Measurements from ENCODE around the gene PRKAG1.
A peak's percentile ranks its signal among the peaks of the same experiment; 100 is the strongest.

PRKAG1 gene

GRCh38 chr12:48993787-48994186, 24.8 kb downstream of the PRKAG1 start:
- Mint-ChIP-seq H3K27ac (no peak overlapping the region), H3K27me3 (peaks cover 69% of the 10 kb centered on the region), H3K4me3 (no peak overlapping the region), H3K36me3 (ENCODE audit: low read depth) (no peaks in the 10 kb centered on the region), H3K9me3 (no peaks in the 10 kb centered on the region), H3K4me1 (ENCODE audit: low read depth) (peaks cover 20% of the 10 kb centered on the region)
- DNase-seq, result no peak

GRCh38 chr12:48991247-48992050, 27.1 kb downstream of the PRKAG1 start:
- Mint-ChIP-seq H3K4me1 (ENCODE audit: low read depth) (peaks cover 12% of the 10 kb centered on the region), H3K27ac (no peak overlapping the region), H3K27me3 (peaks cover 68% of the 10 kb centered on the region), H3K4me3 (no peak overlapping the region), H3K36me3 (ENCODE audit: low read depth) (no peaks in the 10 kb centered on the region), H3K9me3 (no peaks in the 10 kb centered on the region)
- DNase-seq, result peak; percentile 17

- peak; percentile 7 for DNase-seq
- H3K4me3 Mint-ChIP-seq, result no peak overlapping the region
- peaks cover 11% of the 10 kb centered on the region for H3K4me1 Mint-ChIP-seq (ENCODE audit: low read depth)
- no peak overlapping the region for H3K27ac Mint-ChIP-seq
- H3K27me3 Mint-ChIP-seq, result peaks cover 66% of the 10 kb centered on the region
- H3K9me3 Mint-ChIP-seq, result no peaks in the 10 kb centered on the region
- H3K36me3 Mint-ChIP-seq (ENCODE audit: low read depth), result no peaks in the 10 kb centered on the region
Measured at GRCh38 chr12:48990552-48990951, 28.0 kb downstream of the PRKAG1 start.

- Mint-ChIP-seq H3K27ac (no peak overlapping the region), H3K9me3 (no peaks in the 10 kb centered on the region), H3K4me3 (no peak overlapping the region), H3K27me3 (peaks cover 64% of the 10 kb centered on the region), H3K4me1 (ENCODE audit: low read depth) (peaks cover 5% of the 10 kb centered on the region), H3K36me3 (ENCODE audit: low read depth) (no peaks in the 10 kb centered on the region)
- peak; percentile 84 for DNase-seq
Measured at GRCh38 chr12:48988030-48988649, 30.4 kb downstream of the PRKAG1 start.

GRCh38 chr12:48986720-48987291, 31.8 kb downstream of the PRKAG1 start:
- no peak overlapping the region for H3K4me3 Mint-ChIP-seq
- peaks cover 8% of the 10 kb centered on the region for H3K4me1 Mint-ChIP-seq (ENCODE audit: low read depth)
- no peak for DNase-seq
- H3K27ac Mint-ChIP-seq, result no peak overlapping the region
- no peaks in the 10 kb centered on the region for H3K9me3 Mint-ChIP-seq
- H3K36me3 Mint-ChIP-seq (ENCODE audit: low read depth), result no peaks in the 10 kb centered on the region
- H3K27me3 Mint-ChIP-seq, result peaks cover 70% of the 10 kb centered on the region

- Mint-ChIP-seq H3K4me1 (ENCODE audit: low read depth) (peaks cover 17% of the 10 kb centered on the region), H3K36me3 (ENCODE audit: low read depth) (no peaks in the 10 kb centered on the region), H3K4me3 (no peak overlapping the region), H3K27ac (no peak overlapping the region), H3K9me3 (no peaks in the 10 kb centered on the region), H3K27me3 (peaks cover 78% of the 10 kb centered on the region)
- DNase-seq, result no peak
Measured at GRCh38 chr12:48985901-48986300, 32.7 kb downstream of the PRKAG1 start.

GRCh38 chr12:48985475-48985897, 33.1 kb downstream of the PRKAG1 start:
- Mint-ChIP-seq H3K4me3 (no peak overlapping the region), H3K27ac (no peak overlapping the region), H3K36me3 (ENCODE audit: low read depth) (no peaks in the 10 kb centered on the region), H3K9me3 (no peaks in the 10 kb centered on the region), H3K4me1 (ENCODE audit: low read depth) (peaks cover 21% of the 10 kb centered on the region), H3K27me3 (peaks cover 78% of the 10 kb centered on the region)
- DNase-seq, result no peak

- Mint-ChIP-seq H3K27me3 (peaks cover 82% of the 10 kb centered on the region), H3K4me3 (no peak overlapping the region), H3K9me3 (no peaks in the 10 kb centered on the region), H3K27ac (no peak overlapping the region), H3K36me3 (ENCODE audit: low read depth) (no peaks in the 10 kb centered on the region), H3K4me1 (ENCODE audit: low read depth) (peaks cover 42% of the 10 kb centered on the region)
- DNase-seq, result no peak
Measured at GRCh38 chr12:48982397-48983080, 36.0 kb downstream of the PRKAG1 start.

GRCh38 chr12:48981757-48982157, 36.8 kb downstream of the PRKAG1 start:
- H3K9me3 Mint-ChIP-seq, result no peaks in the 10 kb centered on the region
- peak overlapping the region; percentile 79 for H3K27ac Mint-ChIP-seq
- peaks cover 83% of the 10 kb centered on the region for H3K27me3 Mint-ChIP-seq
- H3K4me3 Mint-ChIP-seq, result peak overlapping the region; percentile 45
- no peak for DNase-seq
- H3K4me1 Mint-ChIP-seq (ENCODE audit: low read depth), result peaks cover 50% of the 10 kb centered on the region
- no peaks in the 10 kb centered on the region for H3K36me3 Mint-ChIP-seq (ENCODE audit: low read depth)

GRCh38 chr12:48980953-48981756, 37.4 kb downstream of the PRKAG1 start:
- Mint-ChIP-seq H3K27me3 (peaks cover 84% of the 10 kb centered on the region), H3K36me3 (ENCODE audit: low read depth) (no peaks in the 10 kb centered on the region), H3K9me3 (no peaks in the 10 kb centered on the region), H3K27ac (peak overlapping the region; percentile 79), H3K4me3 (peak overlapping the region; percentile 63), H3K4me1 (ENCODE audit: low read depth) (peaks cover 51% of the 10 kb centered on the region)
- DNase-seq, result peak; percentile 62

- no peaks in the 10 kb centered on the region for H3K9me3 Mint-ChIP-seq
- peaks cover 87% of the 10 kb centered on the region for H3K27me3 Mint-ChIP-seq
- H3K4me3 Mint-ChIP-seq, result peak overlapping the region; percentile 63
- no peak for DNase-seq
- no peaks in the 10 kb centered on the region for H3K36me3 Mint-ChIP-seq (ENCODE audit: low read depth)
- peak overlapping the region; percentile 10 for H3K27ac Mint-ChIP-seq
- peaks cover 52% of the 10 kb centered on the region for H3K4me1 Mint-ChIP-seq (ENCODE audit: low read depth)
Measured at GRCh38 chr12:48980389-48980952, 38.1 kb downstream of the PRKAG1 start.

- Mint-ChIP-seq H3K27ac (peak overlapping the region; percentile 16), H3K27me3 (peaks cover 84% of the 10 kb centered on the region), H3K36me3 (ENCODE audit: low read depth) (no peaks in the 10 kb centered on the region), H3K4me3 (peak overlapping the region; percentile 63), H3K9me3 (no peaks in the 10 kb centered on the region), H3K4me1 (ENCODE audit: low read depth) (peaks cover 52% of the 10 kb centered on the region)
- DNase-seq, result peak; percentile 63
Measured at GRCh38 chr12:48979602-48980388, 38.8 kb downstream of the PRKAG1 start.

All from activated T-cell treated with anti-CD3 and anti-CD28 coated beads, Interleukin-2, amount 50 U/mL, for 24 hours (primary cell).